ENCODE measurements around the gene FABP7. TPM values are rescaled to one million over a fixed set of nuclear protein-coding genes. Genes with fewer than 3 reads are reported as not detected.

Gene FABP7
- total RNA-seq, 1 donor, result not detected

GRCh38 chr6:122789182-122790027, 9.9 kb downstream of the FABP7 start, which contains the start of gene SMPDL3A:
TSS of gene SMPDL3A (plus strand) at chr6:122789258. CDS start at chr6:122789347, 89 bp downstream.
- Histone ChIP-seq H3K9me3 (ENCODE audit: low read depth, low read length) (no peaks in the 10 kb centered on the region), H3K79me2 (ENCODE audit: insufficient read depth, low read length) (peaks cover 3% of the 10 kb centered on the region), H4K20me1 (ENCODE audit: insufficient read depth, low read length) (no peaks in the 10 kb centered on the region), H3K36me3 (ENCODE audit: insufficient read depth, low read length) (no peaks in the 10 kb centered on the region), H3K4me1 (ENCODE audit: insufficient read depth, low read length) (peaks cover 7% of the 10 kb centered on the region), H3K27me3 (ENCODE audit: insufficient read depth, low read length) (peaks cover 9% of the 10 kb centered on the region), H2AFZ (ENCODE audit: low read length) (peak within 1 kb of the TSS; percentile 99), H3K4me3 (ENCODE audit: insufficient read depth, low read length) (peak within 1 kb of the TSS; percentile 90), H3K4me2 (ENCODE audit: insufficient read depth, low read length) (peak within 1 kb of the TSS; percentile 97), H3K27ac (ENCODE audit: low read depth, low read length) (peak within 1 kb of the TSS; percentile 60)
- DNase-seq (ENCODE audit: insufficient read length, low spot score, missing footprints), result peak; percentile 87
- TF ChIP-seq CTCF (IDR thresholded peaks at IDR 0.05; ENCODE audit: extremely low read depth, low read depth, low read length), result peak; percentile 45

GRCh38 chr6:122790028-122790422, 10.5 kb downstream of the FABP7 start:
- peak overlapping the region; percentile 90 for H3K4me3 ChIP-seq (ENCODE audit: insufficient read depth, low read length)
- peaks cover 7% of the 10 kb centered on the region for H3K4me1 ChIP-seq (ENCODE audit: insufficient read depth, low read length)
- H3K36me3 ChIP-seq (ENCODE audit: insufficient read depth, low read length), result no peaks in the 10 kb centered on the region
- H3K9me3 ChIP-seq (ENCODE audit: low read depth, low read length), result no peaks in the 10 kb centered on the region
- peaks cover 9% of the 10 kb centered on the region for H3K27me3 ChIP-seq (ENCODE audit: insufficient read depth, low read length)
- no peaks in the 10 kb centered on the region for H4K20me1 ChIP-seq (ENCODE audit: insufficient read depth, low read length)
- DNase-seq (ENCODE audit: insufficient read length, low spot score, missing footprints), result no peak
- H3K4me2 ChIP-seq (ENCODE audit: insufficient read depth, low read length), result peak overlapping the region; percentile 97
- peak overlapping the region; percentile 60 for H3K27ac ChIP-seq (ENCODE audit: low read depth, low read length)
- no peak for TF ChIP-seq CTCF (IDR thresholded peaks at IDR 0.05; ENCODE audit: extremely low read depth, low read depth, low read length)
- peak overlapping the region; percentile 99 for H2AFZ ChIP-seq (ENCODE audit: low read length)
- H3K79me2 ChIP-seq (ENCODE audit: insufficient read depth, low read length), result peaks cover 3% of the 10 kb centered on the region

- H3K4me3 ChIP-seq (ENCODE audit: insufficient read depth, low read length), result peak overlapping the region; percentile 90
- H3K4me1 ChIP-seq (ENCODE audit: insufficient read depth, low read length), result peaks cover 7% of the 10 kb centered on the region
- H3K36me3 ChIP-seq (ENCODE audit: insufficient read depth, low read length), result no peaks in the 10 kb centered on the region
- no peak overlapping the region for H3K27ac ChIP-seq (ENCODE audit: low read depth, low read length)
- no peaks in the 10 kb centered on the region for H3K9me3 ChIP-seq (ENCODE audit: low read depth, low read length)
- peak overlapping the region; percentile 99 for H2AFZ ChIP-seq (ENCODE audit: low read length)
- no peak for TF ChIP-seq CTCF (IDR thresholded peaks at IDR 0.05; ENCODE audit: extremely low read depth, low read depth, low read length)
- H3K4me2 ChIP-seq (ENCODE audit: insufficient read depth, low read length), result peak overlapping the region; percentile 97
- H3K27me3 ChIP-seq (ENCODE audit: insufficient read depth, low read length), result peaks cover 6% of the 10 kb centered on the region
- H4K20me1 ChIP-seq (ENCODE audit: insufficient read depth, low read length), result no peaks in the 10 kb centered on the region
- peaks cover 3% of the 10 kb centered on the region for H3K79me2 ChIP-seq (ENCODE audit: insufficient read depth, low read length)
- peak; percentile 75 for DNase-seq (ENCODE audit: insufficient read length, low spot score, missing footprints)
These were observed 11.2 kb downstream of the FABP7 start for GRCh38 chr6:122790423-122791309.
